HG03097 (cell line): Measurements from ENCODE around the gene TSHZ1.

Source experiments
- ATAC-seq: cut with Tn5 transposase; IDR thresholded peaks from one replicate; pipeline ENCODE4 v1.9.1; 2021; ENCODE audit not compliant: unreplicated experiment, low FRiP score

The TSHZ1 gene

GRCh38 chr18:75210274-75211001 lies at the start of gene TSHZ1:
TSS of gene TSHZ1 (plus strand) at chr18:75210797. CDS start at chr18:75211877, 1,080 bp downstream.
- ATAC-seq = peak; percentile 23

- no peak for ATAC-seq
Measured at GRCh38 chr18:75161256-75162028, 49.2 kb upstream of the TSHZ1 start.

GRCh38 chr18:75162467-75162866 lies 48.1 kb upstream of the TSHZ1 start:
- ATAC-seq = no peak

- no peak for ATAC-seq
Measured at GRCh38 chr18:75162978-75163377, 47.6 kb upstream of the TSHZ1 start.

GRCh38 chr18:75163736-75164135 lies 46.9 kb upstream of the TSHZ1 start:
- no peak for ATAC-seq

GRCh38 chr18:75164479-75164878 lies 46.1 kb upstream of the TSHZ1 start:
- ATAC-seq = no peak

- ATAC-seq = no peak
Measured at GRCh38 chr18:75165926-75166325, 44.7 kb upstream of the TSHZ1 start.

GRCh38 chr18:75167137-75167536 lies 43.5 kb upstream of the TSHZ1 start:
- ATAC-seq = no peak

- no peak for ATAC-seq
Measured at GRCh38 chr18:75167759-75168618, 42.6 kb upstream of the TSHZ1 start.

- no peak for ATAC-seq
Measured at GRCh38 chr18:75168619-75169018, 42.0 kb upstream of the TSHZ1 start.

- ATAC-seq = no peak
Measured at GRCh38 chr18:75169411-75169810, 41.2 kb upstream of the TSHZ1 start.

- ATAC-seq = no peak
Measured at GRCh38 chr18:75170022-75170789, 40.4 kb upstream of the TSHZ1 start.

GRCh38 chr18:75170916-75171315 lies 39.7 kb upstream of the TSHZ1 start:
- no peak for ATAC-seq

GRCh38 chr18:75172299-75173124 lies 38.1 kb upstream of the TSHZ1 start:
- peak; percentile 27 for ATAC-seq

GRCh38 chr18:75173125-75173432 lies 37.5 kb upstream of the TSHZ1 start:
- peak; percentile 98 for ATAC-seq

- ATAC-seq = no peak
Measured at GRCh38 chr18:75173738-75174137, 36.9 kb upstream of the TSHZ1 start.

GRCh38 chr18:75176849-75177248 lies 33.7 kb upstream of the TSHZ1 start:
- no peak for ATAC-seq

GRCh38 chr18:75178376-75178775 lies 32.2 kb upstream of the TSHZ1 start:
- no peak for ATAC-seq

GRCh38 chr18:75179819-75180600 lies 30.6 kb upstream of the TSHZ1 start:
- no peak for ATAC-seq
